WTC11 (cell line): ENCODE results near the gene LSM3. TPM values are rescaled to one million over a fixed set of nuclear protein-coding genes. Genes with fewer than 3 reads are reported as not detected.

Experiments
- ATAC-seq: fragments of 200-7000 bp; cut with Tn5 transposase; 2 replicates; pipeline ENCODE4 v1.10.0; 2021; ENCODE audit warnings: mild to moderate bottlenecking, moderate library complexity
- CTCF ChIA-PET: fragments of 300-600 bp; sonication (Branson Sonifier 250); formaldehyde crosslinking; loops from one replicate; lab custom pipeline; 2021; ENCODE audit warnings: antibody characterized with exemption; lab: Charles Lee
- POLR2A ChIA-PET: fragments of 350-600 bp; sonication (Branson Sonifier 250); formaldehyde crosslinking; loops from one replicate; lab custom pipeline; 2021; ENCODE audit warnings: antibody characterized with exemption; lab: Charles Lee
- DNase-seq: peaks from one replicate; pipeline ENCODE4 v3.0.0; 2021; ENCODE audit warnings: low spot score
- H3K27ac Mint-ChIP-seq: 2 replicates; pipeline ENCODE4 v1.8.0; 2021; ENCODE audit warnings: mixed read lengths
- H3K27me3 Mint-ChIP-seq: 2 replicates; pipeline ENCODE4 v1.8.0; 2021; ENCODE audit warnings: low read depth, mild to moderate bottlenecking, moderate library complexity, mixed read lengths
- H3K36me3 Mint-ChIP-seq: 2 replicates; pipeline ENCODE4 v1.8.0; 2021; ENCODE audit warnings: mixed read lengths
- H3K4me1 Mint-ChIP-seq: 2 replicates; pipeline ENCODE4 v1.8.0; 2022; ENCODE audit warnings: mixed read lengths
- H3K4me3 Mint-ChIP-seq: 2 replicates; pipeline ENCODE4 v1.8.0; 2021; ENCODE audit warnings: mild to moderate bottlenecking, moderate library complexity, mixed read lengths
- H3K9me3 Mint-ChIP-seq: 2 replicates; pipeline ENCODE4 v1.8.0; 2021; ENCODE audit warnings: mixed read lengths
- AFF4 ChIP-seq: sonication (generic); formaldehyde crosslinking; IDR thresholded peaks from 2 replicates; pipeline ENCODE4 v1.8.1; 2023; ENCODE audit warnings: mild to moderate bottlenecking, missing genetic modification reagents, borderline replicate concordance
- ATF6 ChIP-seq: sonication (generic); formaldehyde crosslinking; IDR thresholded peaks from 2 replicates; pipeline ENCODE4 v1.8.1; 2023; ENCODE audit warnings: mild to moderate bottlenecking, missing genetic modification reagents
- E2F5 ChIP-seq: sonication (generic); formaldehyde crosslinking; IDR thresholded peaks from 2 replicates; pipeline ENCODE4 v1.8.1; 2022; ENCODE audit warnings: mild to moderate bottlenecking, moderate library complexity, missing genetic modification reagents
- ELF4 ChIP-seq: sonication (generic); formaldehyde crosslinking; IDR thresholded peaks from 2 replicates; pipeline ENCODE4 v1.8.1; 2022; ENCODE audit warnings: low read depth, mild to moderate bottlenecking, moderate library complexity, missing genetic modification reagents
- ESRRA ChIP-seq: sonication (generic); formaldehyde crosslinking; IDR thresholded peaks from 2 replicates; pipeline ENCODE4 v1.8.1; 2022; ENCODE audit warnings: mild to moderate bottlenecking, missing genetic modification reagents, borderline replicate concordance
- FOXK1 ChIP-seq: sonication (generic); formaldehyde crosslinking; IDR thresholded peaks from 2 replicates; pipeline ENCODE4 v1.8.0; 2022; ENCODE audit warnings: mild to moderate bottlenecking, moderate library complexity, missing genetic modification reagents
- FOXP1 ChIP-seq: sonication (generic); formaldehyde crosslinking; IDR thresholded peaks from 2 replicates; pipeline ENCODE4 v1.8.0; 2022; ENCODE audit warnings: missing genetic modification reagents, mild to moderate bottlenecking, moderate library complexity, borderline replicate concordance
- GABPB1 ChIP-seq: sonication (generic); formaldehyde crosslinking; IDR thresholded peaks from 2 replicates; pipeline ENCODE4 v1.8.1; 2023; ENCODE audit warnings: mild to moderate bottlenecking, missing genetic modification reagents
- GTF2I ChIP-seq: fragments of 250-450 bp; sonication (Bioruptor Pico); conservative IDR thresholded peaks from 2 replicates; pipeline ENCODE4 v1.4.0; 2021; ENCODE audit warnings: mild to moderate bottlenecking
- HMGA2 ChIP-seq: fragments of 250-450 bp; sonication (Bioruptor Pico); IDR thresholded peaks from 2 replicates; pipeline ENCODE4 v1.4.0; 2021; ENCODE audit warnings: mild to moderate bottlenecking, moderate library complexity
- JAZF1 ChIP-seq: fragments of 250-450 bp; sonication (Bioruptor Pico); IDR thresholded peaks from 2 replicates; pipeline ENCODE4 v1.9.0; 2021; ENCODE audit warnings: moderate library complexity, mild to moderate bottlenecking, inconsistent platforms
- SMAD3 ChIP-seq: sonication (generic); formaldehyde crosslinking; IDR thresholded peaks from 2 replicates; pipeline ENCODE4 v1.8.0; 2022; ENCODE audit warnings: missing genetic modification reagents, mild to moderate bottlenecking, borderline replicate concordance
- SMAD4 ChIP-seq: sonication (generic); formaldehyde crosslinking; IDR thresholded peaks from 2 replicates; pipeline ENCODE4 v1.8.0; 2022; ENCODE audit warnings: mild to moderate bottlenecking, missing genetic modification reagents
- TEAD1 ChIP-seq: sonication (generic); formaldehyde crosslinking; IDR thresholded peaks from 2 replicates; pipeline ENCODE4 v1.8.0; 2022; ENCODE audit warnings: mild to moderate bottlenecking, missing genetic modification reagents
- USF2 ChIP-seq: sonication (generic); formaldehyde crosslinking; IDR thresholded peaks from 2 replicates; pipeline ENCODE4 v1.8.1; 2023; ENCODE audit warnings: mild to moderate bottlenecking, missing genetic modification reagents, moderate library complexity
- ZNF281 ChIP-seq: sonication (generic); formaldehyde crosslinking; IDR thresholded peaks from 2 replicates; pipeline ENCODE4 v1.8.0; 2023; ENCODE audit warnings: mild to moderate bottlenecking, missing genetic modification reagents
- ZNF317 ChIP-seq: sonication (generic); formaldehyde crosslinking; IDR thresholded peaks from 2 replicates; pipeline ENCODE4 v1.8.1; 2023; ENCODE audit warnings: low read depth, mild to moderate bottlenecking, moderate library complexity, missing genetic modification reagents, borderline replicate concordance
- ZNF416 ChIP-seq: fragments of 250-450 bp; sonication (Bioruptor Pico); IDR thresholded peaks from 2 replicates; pipeline ENCODE4 v1.9.0; 2021; ENCODE audit warnings: mild to moderate bottlenecking, inconsistent platforms
- ZNF425 ChIP-seq: fragments of 250-450 bp; sonication (Bioruptor Pico); conservative IDR thresholded peaks from 2 replicates; pipeline ENCODE4 v1.9.0; 2021; ENCODE audit warnings: mild to moderate bottlenecking
- total RNA-seq: library from RNA; stranded (reverse); gene quantifications from 3 replicates; pipeline ENCODE4 v1.2.3, GENCODE V29; 2021

The LSM3 gene
- total RNA-seq, 1 experiment from 2014 or later: 21.4 TPM

GRCh38 chr3:14221902-14222301, 43.3 kb downstream of the LSM3 start (continued):
- no peak for TF ChIP-seq ZNF281
- TF ChIP-seq GTF2I: no peak
- TF ChIP-seq USF2: no peak
- TF ChIP-seq GABPB1 (CRISPR knock-in tag): no peak
- TF ChIP-seq ZNF317 (CRISPR knock-in tag): no peak
- TF ChIP-seq, all 79 proteins: peak for 0

- H3K4me3 Mint-ChIP-seq: no peak overlapping the region
- H3K4me1 Mint-ChIP-seq: peaks cover 23% of the 10 kb centered on the region
- no peak overlapping the region for H3K27ac Mint-ChIP-seq
- peaks cover 36% of the 10 kb centered on the region for H3K9me3 Mint-ChIP-seq
- H3K36me3 Mint-ChIP-seq: peaks cover 11% of the 10 kb centered on the region
- TF ChIP-seq E2F5 (CRISPR knock-in tag) (no peak), TEAD1 (CRISPR knock-in tag) (no peak), ATF6 (CRISPR knock-in tag) (no peak), JAZF1 (CRISPR knock-in tag) (no peak), SMAD4 (no peak), FOXP1 (no peak), HMGA2 (CRISPR knock-in tag) (no peak), SMAD3 (CRISPR knock-in tag) (no peak), FOXK1 (CRISPR knock-in tag) (no peak), ZNF416 (no peak), GTF2I (no peak), ESRRA (CRISPR knock-in tag) (no peak), AFF4 (CRISPR knock-in tag) (no peak), ZNF425 (CRISPR knock-in tag) (no peak), ELF4 (CRISPR knock-in tag) (no peak)
- peaks cover 7% of the 10 kb centered on the region; the same call in 1 of the 2 replicates for H3K27me3 Mint-ChIP-seq
- no peak for ATAC-seq
- DNase-seq: no peak
- ChIA-PET POLR2A (no interaction called here), CTCF (interaction anchor here (1.4 to 3.7 kb wide), 2 partner anchors 10 to 19 kb away, joined by 4 to 15 read pairs; no protein-coding TSS in a partner anchor)
These were observed 43.8 kb downstream of the LSM3 start for GRCh38 chr3:14222457-14222856.
